GM19324 (cell line): Measurements from ENCODE around the gene MAST2.
"Not testable (repeated sequence)": the region's sequence is repeated elsewhere in the genome, so short reads cannot be mapped to it uniquely, and the experiment has no call there.

ENCODE experiments used
- ATAC-seq: cut with Tn5 transposase; IDR thresholded peaks from one replicate; pipeline ENCODE4 v1.9.1; 2021; ENCODE audit warnings: mild to moderate bottlenecking, moderate library complexity; ENCODE audit not compliant: unreplicated experiment, low FRiP score

The MAST2 gene

DNA sequence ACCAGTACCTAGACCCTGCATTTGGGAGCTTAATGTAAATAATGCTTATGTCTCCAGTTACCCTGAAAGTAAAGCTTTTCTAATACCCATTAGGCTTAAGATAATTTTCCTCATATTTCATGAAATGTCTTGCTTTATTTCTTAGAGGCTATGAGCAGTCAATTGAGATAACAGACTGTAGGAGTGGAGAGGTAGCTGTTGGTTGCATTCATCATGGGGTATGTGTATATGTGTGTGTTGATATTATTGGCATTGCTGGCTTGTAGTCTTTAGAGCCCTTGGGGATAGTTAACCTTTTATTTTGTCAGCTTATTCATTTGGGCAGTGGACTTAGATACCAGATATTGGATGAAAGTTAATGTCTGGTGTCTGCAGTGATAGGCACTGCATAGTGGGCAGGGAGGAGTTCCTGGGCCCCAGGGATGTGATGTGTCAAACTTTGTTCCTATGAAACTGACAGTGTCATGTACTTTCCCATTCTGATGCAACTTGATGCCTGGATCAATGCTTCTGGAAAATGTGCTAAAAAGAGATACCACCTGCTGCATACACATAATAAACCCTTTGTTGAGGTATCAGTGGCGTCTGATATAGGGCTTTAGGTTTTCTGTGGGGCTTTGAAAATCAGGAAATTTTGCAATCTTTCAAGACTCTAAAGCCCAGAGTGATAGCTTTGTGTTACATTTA is 83.9 kb downstream of the MAST2 start:
- no peak for ATAC-seq

DNA sequence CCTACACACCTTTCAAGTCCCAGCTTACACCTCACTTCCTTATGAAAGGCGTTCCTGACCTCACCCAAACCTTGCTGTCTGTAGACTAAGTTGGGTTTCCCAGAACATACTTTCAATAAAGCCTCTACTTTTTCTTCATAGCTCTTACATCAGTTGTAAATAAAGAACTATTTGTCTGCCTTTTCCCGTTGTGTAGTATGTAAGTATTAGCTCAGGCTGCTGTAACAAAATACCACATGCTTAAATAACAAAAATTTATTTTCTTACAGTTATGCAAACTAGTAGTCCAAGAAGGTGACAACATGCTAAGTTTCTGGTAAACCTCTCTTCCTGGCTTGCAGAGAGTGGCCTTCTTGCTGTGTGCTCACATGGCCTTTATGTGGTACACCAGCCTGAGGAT is 86.7 kb downstream of the MAST2 start:
- no peak for ATAC-seq

DNA sequence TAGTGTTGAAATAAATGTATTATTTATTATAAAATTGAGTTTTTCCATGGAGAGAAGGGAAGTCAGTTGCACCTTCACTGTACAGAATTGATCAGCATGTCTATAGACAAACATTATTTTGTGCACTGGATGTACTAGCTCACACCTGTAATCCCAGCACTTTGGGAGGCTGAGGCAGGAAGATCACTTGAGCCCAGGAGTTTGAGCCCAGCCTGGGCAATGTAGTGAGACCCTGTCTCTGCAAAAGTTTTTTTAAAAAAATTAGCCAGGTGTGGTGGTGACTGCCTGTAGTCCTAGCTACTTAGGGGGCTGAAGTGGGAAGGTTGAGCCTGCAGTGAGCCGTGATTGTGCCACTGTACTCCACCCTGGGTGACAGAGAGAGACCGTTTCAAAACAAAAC is 87.7 kb downstream of the MAST2 start:
- no peak for ATAC-seq

DNA sequence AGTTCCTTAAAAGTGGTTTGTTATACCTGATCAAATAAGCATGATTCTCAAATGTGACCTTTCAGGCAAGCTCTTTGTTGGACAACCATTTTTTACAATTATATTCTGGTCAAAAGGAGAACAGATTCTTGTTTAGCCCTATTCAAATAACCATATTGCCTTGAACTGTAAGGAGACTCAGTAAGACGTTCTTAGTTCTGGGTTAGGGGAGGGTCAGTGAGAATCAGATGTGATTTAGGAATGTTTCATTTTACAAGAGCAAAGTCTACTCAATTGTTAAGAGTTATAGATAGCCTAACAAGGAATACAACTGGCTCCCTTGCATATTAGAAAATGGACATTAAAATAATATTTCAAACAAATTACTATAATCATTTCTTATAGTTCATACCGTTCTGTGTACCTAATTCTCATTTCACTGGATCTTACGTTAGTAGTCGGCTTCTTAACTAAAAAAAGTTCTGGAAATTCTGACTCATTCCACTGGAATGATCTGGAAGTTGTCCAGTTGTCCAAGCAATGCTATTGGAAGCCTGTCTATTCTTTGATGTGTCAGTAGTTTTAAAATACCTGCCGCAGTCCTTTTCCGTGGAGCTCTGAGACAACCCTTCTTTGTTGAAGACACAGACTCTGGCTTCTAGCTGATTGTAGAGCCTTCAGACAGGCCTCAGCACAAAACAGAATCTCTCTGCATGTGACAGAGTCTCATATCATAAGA is 88.8 kb downstream of the MAST2 start:
- no peak for ATAC-seq

DNA sequence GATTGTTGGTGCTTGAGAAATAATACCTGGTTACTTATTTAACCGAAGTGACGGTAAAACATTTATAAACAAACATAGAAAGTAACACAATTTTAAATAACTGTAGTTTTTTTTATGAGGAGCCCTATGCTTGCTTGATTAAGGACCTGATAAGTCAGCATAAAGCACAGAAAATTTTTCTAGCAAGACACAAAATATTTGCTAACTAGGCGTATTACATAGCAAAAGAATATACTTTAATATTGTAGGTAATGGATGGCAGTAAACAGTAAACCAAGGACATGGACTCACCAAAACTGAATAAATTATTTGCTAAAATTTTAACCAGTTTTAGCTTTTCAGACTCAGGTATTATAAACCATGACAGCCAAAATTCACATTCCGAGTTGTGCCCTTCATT is 90.9 kb downstream of the MAST2 start:
- ATAC-seq: no peak

DNA sequence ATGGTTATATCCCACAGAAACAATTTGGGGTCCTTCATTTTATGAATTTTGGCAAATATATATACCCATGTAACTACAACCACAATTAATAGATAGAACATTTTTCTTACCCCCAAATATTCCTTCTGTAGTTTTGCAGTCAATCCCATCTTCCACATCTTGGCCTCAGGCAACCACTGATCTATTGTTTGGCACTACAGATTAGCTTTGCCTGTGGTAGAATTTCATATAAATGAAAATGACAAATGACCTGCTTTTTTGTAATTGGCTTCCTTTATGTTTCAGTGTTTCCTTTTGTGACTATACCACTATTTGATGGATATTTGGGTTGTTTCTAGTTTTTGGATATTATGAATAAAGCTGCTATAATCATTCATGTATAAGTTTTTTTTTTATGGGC is 91.5 kb downstream of the MAST2 start:
- no peak for ATAC-seq

- no peak for ATAC-seq
These were observed 92.0 kb downstream of the MAST2 start for GRCh38 chr1:45895406-45895805.

GRCh38 chr1:45906883-45907282 is 103.5 kb downstream of the MAST2 start:
- no peak for ATAC-seq

DNA sequence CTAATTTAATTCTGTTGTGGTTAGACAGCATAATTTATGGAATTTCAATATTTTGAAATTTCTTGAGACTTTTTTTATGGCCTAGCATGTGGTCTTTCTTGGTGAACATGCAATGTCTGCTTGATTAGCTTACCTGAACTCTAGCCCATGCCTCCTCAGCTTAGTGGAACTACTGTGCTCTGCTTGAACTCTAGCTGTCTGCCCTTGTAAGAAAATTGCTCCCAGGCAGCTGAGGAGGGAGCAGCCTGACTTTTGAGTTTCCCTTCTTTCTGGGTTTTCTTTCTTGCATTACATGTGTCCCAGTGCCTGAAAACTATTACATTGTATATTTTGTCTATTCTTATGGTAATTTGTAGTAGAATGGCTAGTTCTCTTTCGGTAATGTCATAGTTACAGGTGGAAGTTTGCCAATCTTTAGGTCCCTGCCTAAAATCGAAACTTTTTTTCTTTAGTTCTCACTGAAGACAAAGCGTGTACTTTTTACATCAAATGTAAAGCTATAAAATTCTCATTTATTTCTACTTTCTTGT is 105.3 kb downstream of the MAST2 start:
- ATAC-seq: no peak

DNA sequence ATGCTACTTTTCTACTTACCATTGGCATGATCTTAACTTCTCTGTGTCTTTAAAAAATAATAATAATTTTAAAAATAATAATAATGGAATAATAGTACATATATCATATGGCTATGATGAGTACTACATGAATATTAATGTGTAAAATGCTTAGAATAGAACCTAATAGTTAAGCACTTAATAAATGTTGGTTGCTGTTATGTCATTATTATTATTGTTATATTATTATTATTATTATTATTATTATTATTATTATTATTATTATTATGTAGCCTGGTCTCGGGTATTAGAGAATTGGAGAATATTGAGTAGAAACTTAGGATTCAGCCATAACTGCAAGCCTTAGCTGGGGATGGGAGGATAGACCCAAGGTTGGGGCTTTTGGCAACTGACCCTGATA is 108.2 kb downstream of the MAST2 start:
- ATAC-seq: no peak

DNA sequence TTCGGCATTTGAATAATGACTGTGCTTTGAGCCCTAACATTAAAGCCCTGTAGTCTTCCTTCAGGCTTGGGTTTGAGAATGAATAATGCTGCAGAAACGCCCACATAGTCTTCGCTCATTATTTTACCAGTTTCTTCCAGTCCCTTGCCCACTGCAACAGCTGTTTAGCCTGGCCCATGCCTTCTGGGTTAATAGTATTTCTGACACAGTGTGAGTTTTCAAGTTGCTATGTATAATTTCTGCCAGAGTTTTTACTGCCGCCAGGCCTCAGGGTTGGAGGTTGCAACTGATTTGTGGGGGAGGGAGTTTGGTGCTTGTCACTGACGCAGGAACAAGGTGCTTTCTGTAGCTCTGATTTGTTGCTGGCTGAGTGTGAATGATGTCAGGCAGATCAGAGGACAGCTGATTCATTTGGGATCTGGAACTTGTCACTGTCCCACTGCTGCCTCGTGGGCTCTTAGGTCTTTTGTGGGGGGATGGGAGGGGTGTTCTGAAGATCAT is 109.8 kb downstream of the MAST2 start:
- ATAC-seq: no peak

- ATAC-seq: no peak
These were observed 110.5 kb downstream of the MAST2 start for GRCh38 chr1:45913731-45914501.

DNA sequence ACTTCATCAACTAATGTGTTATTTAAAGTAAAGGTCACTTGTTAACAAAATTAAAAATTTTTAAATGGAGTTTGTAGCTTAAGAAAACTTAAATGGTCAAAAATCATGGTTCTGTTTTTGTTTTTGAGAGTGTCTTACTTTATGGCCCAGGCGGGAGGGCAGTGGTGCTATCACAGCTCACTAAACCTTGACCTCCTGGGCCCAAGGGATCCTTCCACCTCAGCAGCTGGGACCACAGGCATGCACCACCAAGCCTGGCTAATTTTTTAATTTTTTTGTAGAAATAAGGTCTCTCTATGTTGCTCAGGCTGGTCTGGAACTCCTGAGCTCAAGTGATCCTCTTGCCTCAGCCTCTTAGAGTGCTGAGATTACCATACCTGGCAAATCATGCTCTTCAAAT is 111.4 kb downstream of the MAST2 start:
- no peak for ATAC-seq

DNA sequence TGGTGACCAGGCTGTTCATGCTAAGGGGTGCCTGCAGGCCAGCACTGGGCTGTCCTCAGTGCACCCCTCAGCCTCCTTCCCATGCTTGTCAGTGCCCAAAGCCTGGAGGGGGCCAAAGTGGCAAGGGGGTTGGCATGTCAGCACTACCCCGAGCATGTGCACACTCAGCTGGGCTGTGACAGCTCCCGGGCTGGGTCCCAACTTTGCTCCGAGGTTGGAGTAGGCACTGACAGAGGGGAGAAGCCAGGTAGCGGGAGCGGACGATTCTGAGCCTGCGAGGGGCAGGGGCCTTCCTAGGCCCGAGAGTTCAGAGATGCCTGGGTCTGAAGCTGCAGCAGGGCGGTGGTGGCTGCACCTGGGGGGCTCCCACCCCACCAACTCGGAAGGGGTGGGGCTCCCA is 119.0 kb downstream of the MAST2 start:
- ATAC-seq: no peak

DNA sequence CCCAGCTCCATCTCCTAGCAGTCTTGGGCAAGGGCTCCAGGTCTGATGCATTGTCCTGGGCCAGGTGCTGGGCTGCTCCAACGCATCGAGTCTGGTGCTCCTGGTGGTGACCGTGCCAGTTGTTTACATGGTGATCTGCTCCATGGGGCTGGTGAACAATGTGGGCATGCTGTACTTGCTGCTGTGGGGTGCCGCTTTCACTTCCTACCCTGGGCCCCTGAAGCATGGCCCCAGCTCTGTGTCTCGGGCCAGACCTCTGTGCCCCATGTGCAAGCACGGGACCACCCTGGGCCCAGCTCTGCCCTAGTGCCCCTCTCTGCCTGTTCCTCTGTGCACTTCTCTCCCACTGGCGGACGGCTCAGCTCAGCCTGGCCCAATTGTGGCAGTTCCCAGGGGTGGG is 119.4 kb downstream of the MAST2 start:
- ATAC-seq: no peak

- no peak for ATAC-seq
These were observed 119.9 kb downstream of the MAST2 start for GRCh38 chr1:45923343-45923742.

DNA sequence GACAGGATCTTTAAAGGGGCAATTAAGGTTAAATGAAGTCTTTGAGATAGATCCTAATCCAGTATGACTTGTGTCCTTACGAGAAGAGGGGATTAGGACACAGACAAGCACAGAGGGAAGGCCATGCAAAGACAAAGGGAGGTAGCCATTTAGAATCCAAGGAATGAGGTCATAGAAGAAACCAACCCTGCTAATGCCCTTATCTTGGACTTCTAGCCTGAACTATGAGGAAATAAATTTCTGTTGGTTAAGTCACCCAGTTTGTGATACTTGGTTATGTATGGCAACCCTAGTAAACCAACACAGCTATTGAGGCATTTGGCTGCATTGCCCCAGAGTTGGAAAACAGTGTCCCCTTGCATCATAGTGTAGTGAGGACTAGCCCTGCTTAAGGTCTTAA is 121.3 kb downstream of the MAST2 start:
- no peak for ATAC-seq

DNA sequence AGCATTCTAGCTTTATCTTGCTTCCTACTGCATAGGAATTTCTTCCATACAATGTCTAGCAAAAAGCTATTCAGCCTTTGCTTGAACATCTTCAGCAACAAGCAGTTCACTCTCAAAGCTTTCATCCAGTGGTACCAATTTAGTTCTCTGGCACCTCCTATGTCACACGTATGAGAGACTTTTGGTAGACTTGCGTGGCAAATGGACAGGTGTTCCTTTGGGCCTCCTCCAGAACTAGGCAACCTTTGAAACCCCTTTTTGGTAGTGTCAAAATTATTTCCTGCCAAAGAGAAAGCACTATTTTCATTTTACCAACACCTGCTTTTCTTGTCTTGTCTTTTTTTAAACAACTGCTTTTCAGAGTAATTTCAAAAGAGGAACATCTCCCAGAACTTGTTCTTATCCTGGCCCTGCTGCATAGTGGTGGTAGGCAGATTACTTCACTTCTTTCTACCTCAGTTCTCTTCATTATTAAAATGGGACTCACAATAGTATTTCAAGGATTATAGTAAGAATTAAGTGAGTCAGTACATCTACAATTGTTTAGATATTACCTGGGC is 122.4 kb downstream of the MAST2 start:
- no peak for ATAC-seq

- no peak for ATAC-seq
These were observed 122.9 kb downstream of the MAST2 start for GRCh38 chr1:45926330-45926729.

GRCh38 chr1:45927231-45927915 is 124.0 kb downstream of the MAST2 start:
- not testable (repeated sequence) for ATAC-seq
